K562 (cell line): ENCODE data around the gene FADS1. TPM values are rescaled to one million over a fixed set of nuclear protein-coding genes. Genes with fewer than 3 reads are reported as not detected.

ENCODE experiments used
- AFF4 ChIP-seq: sonication (generic); formaldehyde crosslinking; IDR thresholded peaks from 2 replicates; pipeline ENCODE4 v1.8.0; 2023; ENCODE audit warnings: mild to moderate bottlenecking, missing genetic modification reagents
- CLOCK ChIP-seq: fragments of 250-450 bp; sonication (Bioruptor Pico); IDR thresholded peaks from 2 replicates; pipeline ENCODE4 v1.4.0; 2020; ENCODE audit warnings: mild to moderate bottlenecking, moderate library complexity, borderline replicate concordance
- GABPA ChIP-seq: fragments of 200-800 bp; sonication (Bioruptor generic); conservative IDR thresholded peaks from 2 replicates; pipeline ENCODE4 v1.6.1; 2016; ENCODE audit warnings: low read depth, missing genetic modification characterization, missing compliant biosample characterization
- HDAC2 ChIP-seq: fragments of 450-650 bp; IDR thresholded peaks from 2 replicates; pipeline ENCODE4 v1.6.1; 2016; ENCODE audit warnings: mild to moderate bottlenecking
- HMGN3 ChIP-seq: IDR thresholded peaks from 2 replicates; pipeline ENCODE4 v1.6.1; 2011; ENCODE audit warnings: borderline replicate concordance, low read depth, mild to moderate bottlenecking, mixed read lengths, low read length; ENCODE audit not compliant: insufficient read length; ENCODE audit errors: extremely low read depth
- RBM22 ChIP-seq: fragments of 200-400 bp; formaldehyde crosslinking; IDR thresholded peaks from 2 replicates; pipeline ENCODE4 v1.6.1; 2018; ENCODE audit warnings: low read length, low read depth; ENCODE audit not compliant: poor library complexity, severe bottlenecking
- REST ChIP-seq, 2 experiments: fragments of 450-650 bp; formaldehyde crosslinking in 1 of 2; IDR thresholded peaks; 2 replicates each; pipeline versions ENCODE4 v1.4.0 to v1.6.1; 2014 to 2020; ENCODE audit warnings: mild to moderate bottlenecking in 2 of 2, borderline replicate concordance in 1 of 2, low read depth in 1 of 2
- STAG1 ChIP-seq: sonication (generic); formaldehyde crosslinking; IDR thresholded peaks from 2 replicates; pipeline ENCODE4 v1.5.0; 2020; ENCODE audit warnings: missing genetic modification reagents, borderline replicate concordance
- TSC22D4 ChIP-seq: fragments of 450-650 bp; IDR thresholded peaks from 2 replicates; pipeline ENCODE4 v1.6.1; 2016; ENCODE audit warnings: missing genetic modification characterization, missing biosample characterization, control low read depth
- YBX1 ChIP-seq: fragments of 450-650 bp; IDR thresholded peaks from 2 replicates; pipeline ENCODE4 v1.7.1; 2016; ENCODE audit warnings: mild to moderate bottlenecking
- ZNF311 ChIP-seq: fragments of 250-450 bp; sonication (Bioruptor Pico); IDR thresholded peaks from 2 replicates; pipeline ENCODE4 v1.4.0; 2020; ENCODE audit warnings: mild to moderate bottlenecking, moderate library complexity
- polyA plus RNA-seq, 8 experiments: library from polyadenylated mRNA; depleted of rRNA in 4 of 8; stranded (reverse) in 5 of 8; unstranded in 3 of 8; fragments of >200 nt; fragmentation: Nextera tagmentation in 2 of 8; fragmentation: Illumina TruSeq in 1 of 8; extraction: Ambion mirVana in 2 of 8; extraction: Trizol in 1 of 8; gene quantifications; 2 replicates each; pipeline versions ENCODE4 v1.2.1 to v1.2.3, GENCODE V29; 2011 to 2014; ENCODE audit warnings: inconsistent platforms in 1 of 8, missing spikeins in 1 of 8
- total RNA-seq, 7 experiments: library from RNA; depleted of rRNA in 6 of 7; stranded (reverse); fragments of >200 nt in 6 of 7; fragmentation: Illumina TruSeq in 2 of 7; extraction: Trizol in 2 of 7; gene quantifications; 2 replicates each; pipeline versions ENCODE4 v1.2.1 to v1.2.3, GENCODE V29; 2011 to 2021; ENCODE audit warnings: low replicate concordance in 1 of 7

FADS1 gene
- total and polyA plus RNA-seq, 9 of the 15 experiments (the other 6 are each of a cell fraction or from before 2014, with no cell fraction given), result 110 to 864 (median 364) TPM

- peak; percentile 47; the same call in 1 of the 2 replicates for TF ChIP-seq AFF4 (CRISPR knock-in tag)
- TF ChIP-seq RBM22, result no peak
- TF ChIP-seq ZNF311, result no peak
- peak; percentile 83 for TF ChIP-seq HMGN3
- no peak for TF ChIP-seq YBX1
- TF ChIP-seq REST (IDR thresholded peaks at IDR 0.05; ENCODE audit: borderline replicate concordance), result peak; percentile 77
- peak; percentile 81 for TF ChIP-seq REST (CRISPR knock-in tag; IDR thresholded peaks at IDR 0.05; ENCODE audit: low read depth)
- peak; percentile 51; the same call in 1 of the 2 replicates for TF ChIP-seq GABPA (tag)
- TF ChIP-seq TSC22D4 (tag), result no peak
- no peak for TF ChIP-seq HDAC2
- 0 out of 2 replicates have a peak, but pooled peaks have one; percentile 4 for TF ChIP-seq STAG1 (CRISPR knock-in tag)
- TF ChIP-seq CLOCK (CRISPR knock-in tag), result no peak
Measured at GRCh38 chr11:61816736-61817455, at the start of gene FADS1 (continued).
